ENCODE measurements around the gene CREM.
A peak's percentile ranks its signal among the peaks of the same experiment; 100 is the strongest.
"Not testable (repeated sequence)": the region's sequence is repeated elsewhere in the genome, so short reads cannot be mapped to it uniquely, and the experiment has no call there.

CREM gene

DNA sequence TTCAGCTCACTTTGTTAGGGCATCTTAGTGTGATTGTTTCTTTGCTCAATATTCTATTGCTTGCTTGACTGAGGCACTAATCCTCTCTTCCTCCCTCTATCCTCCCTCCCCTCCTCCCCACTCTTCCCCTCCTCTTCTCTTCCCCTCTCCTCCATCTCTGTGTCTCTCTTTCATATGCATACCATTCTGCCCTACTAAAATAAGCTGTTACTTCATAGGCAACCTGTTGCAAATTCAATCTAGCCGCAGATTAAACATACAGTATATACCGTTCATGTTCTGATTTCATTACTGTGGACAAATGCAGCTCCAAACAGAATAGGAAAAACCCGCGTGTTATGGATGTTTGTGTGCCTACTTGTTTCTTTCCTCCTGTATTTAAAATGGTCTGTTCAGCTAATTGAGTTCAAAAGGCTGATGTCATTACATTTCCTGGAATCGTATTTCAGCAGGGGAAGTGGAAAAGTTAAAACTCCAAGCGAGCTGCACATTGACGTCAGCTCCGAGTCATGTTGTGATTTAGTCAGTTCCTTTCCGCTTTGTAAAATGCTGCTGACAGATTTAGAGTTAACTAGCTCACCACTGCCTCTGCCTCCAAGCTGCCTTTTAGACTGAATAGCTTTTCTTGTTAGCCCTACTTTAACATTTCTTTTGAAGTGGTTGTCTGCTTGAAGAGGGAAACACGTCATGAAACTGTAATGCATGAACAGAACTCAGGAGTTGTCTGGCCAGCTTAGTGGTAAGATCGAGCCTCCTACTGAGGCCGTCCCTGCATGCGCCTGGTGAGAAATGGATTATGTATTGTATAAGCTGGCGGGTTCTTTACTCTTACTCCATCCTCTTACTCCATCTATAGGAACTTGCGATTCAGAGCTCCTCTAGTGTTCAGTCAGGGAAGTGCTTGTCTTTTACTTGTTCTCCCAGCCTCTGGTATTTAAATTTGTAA is 69.0 kb downstream of the CREM start:
- peak; percentile 92 for DNase-seq

DNA sequence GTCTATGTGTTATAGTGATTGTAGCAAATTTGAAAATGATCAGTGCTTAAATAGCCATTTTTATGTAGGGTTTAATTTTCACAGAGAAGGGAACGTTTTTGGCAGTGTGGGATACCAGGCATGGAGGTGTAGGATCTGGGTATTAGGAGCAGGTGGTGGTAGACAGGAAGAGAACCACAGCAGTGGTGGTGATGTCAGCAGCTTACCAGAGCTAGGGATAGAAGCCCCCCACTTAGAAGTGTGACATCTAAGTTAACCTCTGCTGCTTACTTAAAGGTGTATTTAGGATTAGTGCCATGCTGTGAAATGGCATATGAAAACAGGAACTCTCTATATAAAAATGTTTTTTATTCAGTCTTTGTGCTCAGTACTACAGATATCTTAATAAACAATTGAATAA is 73.8 kb downstream of the CREM start:
- DNase-seq: no peak

DNA sequence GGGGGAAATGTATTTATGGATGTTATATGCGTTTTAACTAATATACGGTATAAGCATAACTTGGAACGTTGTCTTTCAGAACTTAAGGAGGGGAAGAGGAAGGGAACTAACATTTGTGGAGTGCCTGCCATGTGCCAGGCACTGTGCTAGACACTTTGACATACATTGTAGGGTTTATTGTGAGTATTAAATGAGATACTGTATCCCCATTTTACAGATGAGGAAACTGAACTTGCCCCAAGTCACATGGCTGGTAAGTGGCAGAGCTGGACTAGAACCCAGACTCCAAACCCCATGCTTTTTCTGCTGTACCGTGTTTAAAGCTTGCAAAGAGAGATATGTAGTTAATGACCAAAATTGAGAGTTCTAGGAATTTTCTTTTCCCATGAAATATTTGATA is 74.6 kb downstream of the CREM start:
- no peak for DNase-seq

DNA sequence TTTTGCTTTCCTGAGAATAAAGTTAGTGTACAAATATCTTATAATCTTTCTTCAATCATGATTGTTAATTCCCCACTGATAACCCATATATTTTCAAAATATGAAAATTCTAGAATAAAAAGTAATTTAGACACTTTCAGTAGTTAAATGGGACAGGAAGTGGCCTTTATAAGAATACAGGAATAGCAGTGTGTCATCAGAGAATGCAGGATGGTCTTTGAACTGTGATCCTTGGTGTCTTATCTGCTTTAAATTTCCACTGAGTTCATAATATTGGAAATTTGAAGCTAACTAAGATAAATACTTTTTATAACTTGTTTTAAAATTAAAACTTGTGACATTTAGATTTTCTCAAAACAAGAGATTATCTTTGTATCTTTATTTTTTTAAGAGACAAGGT is 75.4 kb downstream of the CREM start:
- no peak for DNase-seq

DNA sequence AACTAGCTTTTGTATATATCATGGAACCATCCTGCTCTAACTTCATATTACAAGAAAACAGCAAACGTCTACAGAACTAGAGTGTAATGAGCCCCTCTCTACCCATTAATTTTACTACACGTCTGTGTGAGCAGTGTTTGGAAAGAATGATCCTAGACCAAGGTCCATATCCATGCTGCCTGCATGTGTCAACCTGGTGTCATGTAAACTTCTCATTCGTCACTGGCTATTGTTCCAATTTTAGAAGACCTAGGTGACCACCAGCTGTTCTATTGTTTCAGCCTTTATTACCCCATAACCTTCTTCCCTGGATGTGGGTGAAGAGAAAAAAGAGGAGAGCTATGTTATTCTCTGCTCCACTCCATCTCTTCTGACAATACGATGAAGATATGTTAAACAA is 77.1 kb downstream of the CREM start:
- DNase-seq: no peak

DNA sequence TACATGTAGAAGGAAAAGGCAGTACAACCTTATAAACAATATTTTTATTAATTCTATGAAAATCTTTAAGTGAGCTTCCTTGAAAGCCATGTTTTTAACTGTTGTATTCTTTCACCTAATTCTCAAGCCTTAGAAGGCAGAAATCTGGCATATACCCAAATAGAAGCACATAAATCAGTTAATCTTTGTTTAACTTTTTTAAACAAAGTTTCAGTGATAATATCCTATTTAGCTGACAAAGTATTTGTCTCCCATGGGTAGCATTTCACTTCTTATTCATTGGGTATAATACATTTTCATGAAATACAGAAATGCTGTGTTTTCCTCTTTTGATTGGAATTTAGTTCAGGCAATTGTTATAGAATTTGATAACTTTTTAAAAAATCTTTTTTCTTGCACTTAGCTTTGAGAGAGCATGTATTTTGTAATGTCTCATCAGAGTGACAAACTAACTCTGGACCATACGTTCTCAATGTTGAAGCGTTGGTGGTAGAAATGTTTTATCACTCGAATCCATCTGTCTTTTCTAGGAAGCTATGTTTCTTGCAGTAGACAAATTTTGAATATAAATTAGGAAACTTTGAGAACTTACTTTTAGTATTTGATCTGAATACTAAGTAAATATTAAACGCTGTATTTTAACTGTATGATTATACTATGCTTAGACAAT is 78.1 kb downstream of the CREM start:
- no peak for DNase-seq

DNA sequence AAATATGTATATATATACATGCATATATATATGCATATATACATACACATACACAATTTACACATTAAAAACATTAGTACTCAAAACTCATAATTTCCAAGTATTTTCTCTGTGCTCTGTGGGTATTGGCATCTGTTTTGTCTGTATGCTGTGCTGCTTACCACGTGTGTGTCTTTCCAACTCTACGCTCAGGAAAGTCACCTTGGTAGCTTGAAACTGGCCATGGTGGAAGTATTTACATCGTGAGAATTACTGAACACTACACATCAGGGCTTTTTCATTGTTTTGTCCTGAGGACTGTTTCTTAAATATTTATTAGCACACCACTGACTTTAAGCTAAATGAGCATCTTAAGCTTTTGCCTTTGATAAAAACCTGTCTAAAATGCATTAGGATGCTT is 79.6 kb downstream of the CREM start:
- no peak for DNase-seq

DNA sequence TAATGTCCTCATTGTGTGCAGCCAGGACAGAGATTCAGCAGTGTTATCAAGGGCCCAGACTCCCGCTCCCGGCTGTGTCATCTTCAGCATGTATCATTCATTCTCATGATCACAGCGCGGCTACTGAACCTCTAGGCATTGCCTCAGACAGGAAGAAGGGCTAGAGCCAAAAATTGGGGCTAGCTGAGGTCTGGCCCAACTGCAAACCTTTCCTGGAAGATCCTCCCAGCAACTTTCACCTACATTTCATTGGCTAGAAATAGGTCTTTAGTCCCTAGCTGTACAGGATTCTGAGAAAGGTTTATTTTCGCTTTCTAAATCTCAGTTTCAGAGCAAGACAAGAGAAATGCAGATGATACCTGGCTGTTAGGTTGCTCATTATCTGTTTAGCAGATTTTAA is 81.9 kb downstream of the CREM start:
- DNase-seq: no peak

DNA sequence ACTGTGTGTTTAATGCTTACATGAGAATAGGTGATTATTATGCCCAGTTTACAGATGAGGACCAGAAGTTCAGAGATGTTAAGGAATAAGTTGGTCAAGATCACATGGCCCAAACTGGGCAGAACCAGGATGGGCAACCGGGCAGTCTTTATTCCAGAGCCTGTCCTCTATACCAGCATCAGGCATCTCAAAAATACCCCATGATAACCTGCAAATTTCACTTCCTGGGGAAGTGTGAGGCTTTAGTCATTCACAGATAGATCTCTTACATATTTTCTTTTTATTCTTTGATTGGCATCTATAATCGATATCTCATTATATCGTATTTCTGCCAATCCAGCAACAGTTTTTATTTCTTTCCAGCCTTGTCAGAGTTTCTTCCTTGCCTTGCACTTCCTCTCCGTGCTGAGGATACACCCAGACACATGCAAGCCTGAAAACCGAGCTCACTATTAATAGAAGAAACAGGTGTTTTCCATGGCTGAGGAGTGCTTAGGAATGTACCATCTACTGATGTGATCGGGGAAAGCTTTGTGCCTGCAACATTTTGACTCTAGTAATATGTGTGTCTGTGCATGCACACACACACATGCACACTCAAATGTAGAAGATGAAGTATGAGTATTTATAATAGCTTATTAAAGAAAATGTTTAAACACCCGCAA is 82.4 kb downstream of the CREM start:
- DNase-seq: no peak

DNA sequence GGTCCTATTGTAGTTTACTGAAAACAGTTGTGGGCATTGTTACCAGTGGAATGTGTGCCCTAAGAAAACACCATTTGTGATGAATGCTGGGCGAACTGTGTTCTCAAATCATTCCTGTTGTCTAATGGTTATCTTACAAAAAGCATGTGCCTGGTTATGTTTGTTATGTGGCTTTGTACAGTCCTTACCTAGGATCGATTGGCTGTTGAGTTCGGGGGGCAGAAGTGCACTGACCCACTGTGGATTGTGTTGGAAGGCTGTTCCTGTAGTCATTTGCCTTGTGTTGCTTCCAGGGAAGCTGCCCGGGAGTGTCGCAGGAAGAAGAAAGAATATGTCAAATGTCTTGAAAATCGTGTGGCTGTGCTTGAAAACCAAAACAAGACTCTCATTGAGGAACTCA is 84.3 kb downstream of the CREM start:
- no peak for DNase-seq

DNA sequence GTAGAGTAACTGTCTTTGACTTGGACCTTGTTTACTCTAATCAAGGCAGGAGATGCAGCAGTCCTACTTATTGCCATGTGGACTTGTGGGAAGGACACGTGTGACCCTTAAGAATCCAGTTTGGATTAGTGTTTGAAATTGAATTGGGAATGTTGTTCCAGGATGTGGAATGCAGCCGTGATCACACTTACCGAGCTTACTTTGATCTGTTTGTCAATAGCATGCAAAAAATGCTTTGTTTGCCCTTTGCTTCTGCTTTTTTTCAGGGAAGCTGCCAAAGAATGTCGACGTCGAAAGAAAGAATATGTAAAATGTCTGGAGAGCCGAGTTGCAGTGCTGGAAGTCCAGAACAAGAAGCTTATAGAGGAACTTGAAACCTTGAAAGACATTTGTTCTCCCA is 84.7 kb downstream of the CREM start:
- DNase-seq: no peak

DNA sequence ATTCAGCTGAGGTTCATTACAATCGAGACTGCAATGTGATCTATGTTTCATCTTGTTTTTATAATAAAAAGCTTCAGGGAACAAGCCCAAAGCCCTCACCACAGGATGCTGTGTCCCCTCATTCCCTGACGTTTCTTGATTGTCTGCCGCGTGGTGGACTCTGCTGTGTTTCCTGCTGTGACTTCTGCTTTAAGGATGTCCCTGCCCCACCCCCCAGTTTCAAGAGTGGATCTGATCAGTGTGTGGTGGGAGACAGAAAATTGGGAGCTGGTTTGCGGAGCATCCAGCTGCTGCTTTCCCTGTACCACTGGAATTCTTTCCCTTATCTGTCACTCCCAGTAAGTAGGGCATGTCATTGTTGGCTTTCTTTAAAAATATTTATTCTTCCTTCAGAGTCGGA is 86.2 kb downstream of the CREM start:
- peak; percentile 60 for DNase-seq

DNA sequence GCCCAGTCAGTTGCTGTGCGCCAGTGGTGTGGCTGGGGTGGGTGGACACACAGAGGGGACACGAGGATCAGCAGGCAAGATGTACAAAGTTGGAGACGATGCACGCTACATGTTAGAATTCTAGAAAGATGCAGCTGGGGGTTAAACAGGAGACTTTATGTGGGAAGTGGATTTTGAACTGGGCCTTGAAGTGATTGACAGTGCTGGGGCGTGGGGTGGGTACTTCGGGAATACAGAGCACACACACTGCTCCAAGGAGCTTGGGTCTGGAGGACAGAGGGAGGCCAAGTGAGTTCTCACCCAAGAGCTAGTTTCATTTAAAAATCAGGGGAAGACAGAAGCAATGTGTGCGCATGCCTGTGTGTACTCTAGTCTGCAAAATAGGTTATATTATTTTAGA is 87.1 kb downstream of the CREM start:
- no peak for DNase-seq

DNA sequence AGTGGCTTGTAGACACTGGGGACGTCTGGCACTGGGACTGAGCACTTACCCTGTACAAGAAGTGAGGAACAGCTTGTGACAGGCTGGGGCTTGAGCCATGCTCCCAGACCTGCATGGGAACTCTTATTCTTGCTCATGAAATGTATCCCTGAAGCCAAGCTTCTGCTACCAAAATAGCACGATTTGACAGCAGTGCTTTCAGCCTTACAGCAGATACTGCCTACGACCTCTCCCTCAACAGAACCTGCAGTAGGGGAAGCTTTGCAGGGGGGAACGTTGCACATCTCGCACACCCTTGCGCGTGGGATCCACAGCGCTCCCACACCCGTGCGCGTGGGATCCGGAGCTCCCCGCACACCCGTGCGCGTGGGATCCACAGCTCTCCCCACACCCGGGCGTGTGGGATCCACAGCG is 88.0 kb downstream of the CREM start:
- DNase-seq: no peak

DNA sequence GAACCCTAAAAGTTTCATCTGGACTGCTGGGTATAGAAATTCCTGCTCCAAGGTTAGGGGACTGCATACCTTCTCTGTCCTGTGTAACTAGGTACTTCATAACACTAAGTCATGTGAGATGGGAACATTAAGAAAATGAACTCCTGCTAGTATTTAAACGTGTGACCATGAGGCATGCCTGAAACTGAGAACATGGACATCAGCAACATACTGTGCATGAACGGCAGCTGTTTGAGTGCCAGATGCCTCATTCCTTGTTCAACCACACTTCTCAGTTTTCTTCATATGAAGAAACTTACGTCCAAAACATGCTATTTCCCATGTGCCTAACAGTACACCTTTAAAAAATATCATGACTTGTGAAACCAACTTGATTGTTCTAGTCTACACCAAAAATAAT is 88.5 kb downstream of the CREM start:
- no peak for DNase-seq

DNA sequence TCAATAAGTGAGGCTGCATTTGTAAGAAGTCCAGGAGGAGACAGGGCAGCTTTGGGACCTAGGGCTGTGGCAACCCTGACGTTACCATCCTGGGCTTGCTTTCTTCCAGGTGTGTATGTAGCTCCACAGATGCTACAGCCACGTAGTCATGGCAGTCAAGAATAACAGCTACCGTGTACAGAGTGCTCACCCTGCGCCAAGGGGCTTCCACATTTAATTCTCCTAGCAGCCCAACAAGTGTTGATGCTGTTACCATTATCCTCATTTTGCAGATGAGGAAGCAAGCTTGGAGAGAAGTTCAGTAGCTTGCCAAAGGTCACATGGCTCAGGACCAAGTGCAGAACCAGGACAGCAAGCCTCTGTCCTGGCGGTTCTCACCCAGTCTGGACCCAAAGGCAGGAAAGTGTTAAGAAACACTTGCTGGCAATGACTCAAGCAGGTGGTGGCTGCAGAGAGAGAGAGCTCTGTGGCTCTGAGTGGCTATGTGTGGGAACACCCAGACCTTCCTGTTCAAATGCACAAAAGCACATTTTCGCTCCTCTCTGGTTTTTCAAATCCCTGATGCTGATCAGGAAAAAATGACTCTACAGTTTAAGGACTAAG is 89.8 kb downstream of the CREM start:
- DNase-seq: no peak

DNA sequence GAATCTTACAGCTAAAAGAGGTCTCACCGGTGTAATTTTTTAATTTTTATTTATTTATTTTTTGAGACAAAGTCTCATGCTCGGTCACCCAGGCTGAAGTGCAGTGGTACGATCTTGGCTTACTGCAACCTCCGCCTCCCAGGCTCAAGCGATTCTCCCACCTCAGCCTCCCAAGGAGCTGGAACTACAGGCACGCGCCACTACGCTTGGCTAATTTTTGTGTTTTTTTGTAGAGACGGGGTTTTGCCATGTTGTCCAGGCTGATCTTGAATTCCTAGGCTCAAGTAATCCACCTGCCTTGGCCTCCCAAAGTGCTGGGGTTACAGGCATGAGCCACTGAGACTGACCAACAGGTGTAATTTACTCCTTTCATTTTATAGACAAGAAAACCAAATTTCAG is 90.3 kb downstream of the CREM start:
- not testable (repeated sequence) for DNase-seq

DNA sequence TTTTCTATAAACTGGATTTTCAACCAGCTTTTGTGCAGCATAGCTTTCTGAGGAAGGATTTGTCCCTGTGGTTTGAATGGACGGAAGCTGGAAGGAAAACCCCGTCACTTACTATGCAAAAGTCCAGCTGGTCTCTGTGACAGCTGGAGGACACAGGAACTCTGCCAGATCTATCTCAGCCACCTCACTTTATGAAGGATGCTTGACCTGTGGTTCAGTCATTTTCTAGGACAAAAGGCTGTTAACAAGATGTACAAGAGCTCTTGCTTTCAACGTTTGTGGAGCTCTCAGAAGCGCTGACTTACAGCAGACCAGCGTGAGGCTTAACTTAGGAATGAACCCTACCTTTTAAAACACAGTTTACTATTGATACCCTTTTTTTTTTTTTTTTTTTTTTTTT is 90.8 kb downstream of the CREM start:
- DNase-seq: no peak

DNA sequence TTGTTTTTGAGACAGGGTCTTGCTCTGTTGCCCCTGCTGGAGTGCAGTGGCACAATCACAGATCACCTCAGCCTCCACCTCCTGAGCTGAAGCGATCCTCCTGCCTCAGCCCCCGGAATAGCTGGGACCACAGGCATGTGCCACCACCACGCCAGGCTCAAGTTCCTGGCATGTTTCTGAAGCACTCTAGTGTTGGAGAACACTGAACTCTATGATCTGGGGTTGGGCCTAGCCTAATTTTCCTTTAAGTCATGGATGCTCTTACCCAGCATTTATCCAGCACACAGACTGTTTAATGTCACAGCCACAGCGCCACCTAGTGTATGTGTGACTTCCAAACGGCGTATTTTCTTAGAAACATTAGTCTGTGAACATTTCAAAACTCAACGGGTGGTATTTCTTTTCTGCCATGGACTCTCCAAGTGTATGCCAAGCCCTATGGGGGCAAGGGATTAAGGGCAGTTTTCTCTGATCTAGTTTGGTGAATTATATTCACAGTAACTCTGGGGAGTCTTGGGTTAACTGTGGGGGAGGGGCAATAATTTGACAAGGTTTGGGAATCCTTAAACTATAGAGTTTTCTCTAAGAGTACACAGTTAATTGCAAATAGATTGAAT is 91.8 kb downstream of the CREM start:
- DNase-seq: peak; percentile 84

DNA sequence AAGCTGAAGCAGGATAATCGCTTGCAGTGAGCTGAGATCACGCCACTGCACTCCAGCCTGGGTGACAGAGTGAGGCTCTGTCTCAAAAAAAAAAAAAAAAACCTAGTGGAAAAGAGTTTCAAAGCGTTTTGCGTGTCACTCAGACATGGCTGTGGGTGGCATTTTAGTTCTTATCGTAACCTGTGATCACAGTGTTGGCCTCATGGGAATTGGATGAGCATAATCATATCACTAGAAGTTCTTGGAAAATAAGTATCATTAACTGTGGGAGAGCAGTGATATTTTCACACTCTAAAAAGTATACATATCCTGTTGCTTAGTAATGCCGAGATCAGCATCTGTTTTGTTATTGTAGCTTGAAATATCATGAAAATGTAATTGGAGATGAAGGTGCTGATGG is 92.6 kb downstream of the CREM start:
- no peak for DNase-seq

DNA sequence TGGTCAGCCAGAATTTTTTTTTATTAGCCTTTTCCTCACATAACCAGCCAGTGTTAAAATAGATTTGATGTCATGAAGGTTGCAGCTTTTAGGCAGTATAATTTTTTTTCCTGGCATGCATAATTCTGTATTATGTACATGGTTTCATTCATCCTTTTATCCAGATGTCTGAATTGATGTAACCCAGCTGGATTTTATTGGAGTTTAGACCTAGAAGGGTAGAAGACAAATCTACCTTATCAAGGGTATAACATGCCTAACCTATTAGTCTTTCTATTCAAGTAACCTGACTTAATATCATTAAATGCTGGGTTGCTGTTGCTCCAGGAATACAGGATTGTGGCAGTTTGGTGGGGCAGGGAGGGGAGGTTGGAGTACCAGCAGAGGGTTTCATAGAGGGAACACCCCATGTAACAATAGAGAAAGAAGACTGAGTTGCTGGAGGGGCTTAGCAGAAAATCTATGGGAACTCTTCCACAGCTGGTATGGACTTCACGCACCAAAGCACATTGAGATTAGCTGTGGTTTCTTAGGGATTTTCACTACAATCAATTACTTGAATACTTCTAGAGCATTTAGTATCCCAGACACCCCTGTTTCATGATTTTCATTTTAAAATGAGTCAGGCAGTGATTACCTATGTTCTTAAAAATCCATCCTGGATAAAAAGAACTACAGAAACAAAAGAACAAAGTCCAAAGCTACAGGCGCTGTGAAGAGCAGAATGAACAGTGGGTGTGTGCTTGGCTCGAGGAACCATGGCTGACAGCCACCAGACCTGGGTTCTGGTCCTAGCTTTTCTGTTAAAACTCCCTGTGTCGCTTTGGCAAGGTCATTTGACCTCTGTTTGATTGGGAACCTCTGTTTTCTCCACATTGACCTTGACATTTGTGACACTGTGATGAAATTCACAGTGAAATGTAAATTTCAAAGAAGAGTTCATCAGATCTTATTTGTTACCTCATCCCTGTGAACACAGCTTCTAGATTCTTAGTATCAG is 93.5 kb downstream of the CREM start:
- no peak for DNase-seq
